GM23338 (cell line): ENCODE results near the gene FREM3. TPM values are rescaled to one million over a fixed set of nuclear protein-coding genes. Genes with fewer than 3 reads are reported as not detected.

Source experiments
- ATAC-seq: fragments of 200-7000 bp; cut with Tn5 transposase; 3 replicates; pipeline ENCODE4 v1.9.1; 2020
- DNase-seq: peaks from one replicate; pipeline ENCODE4 v3.0.0-alpha.2; 2015; ENCODE audit warnings: low spot score
- H2AFZ ChIP-seq: fragments of 200-600 bp; sonication (generic); 2 replicates; pipeline ENCODE4 v1.8.0; 2016; ENCODE audit warnings: antibody characterized with exemption, mild to moderate bottlenecking, moderate library complexity
- H3F3A ChIP-seq: fragments of 200-600 bp; sonication (generic); replicated peaks from 2 replicates; pipeline ENCODE4 v1.8.0; 2017; ENCODE audit warnings: antibody characterized with exemption, mixed run types, low read depth
- H3K27ac ChIP-seq: fragments of 200-600 bp; sonication (generic); 2 replicates; pipeline ENCODE4 v1.6.1; 2016; ENCODE audit warnings: low read depth
- H3K27me3 ChIP-seq: fragments of 200-600 bp; sonication (generic); 2 replicates; pipeline ENCODE4 v1.8.0; 2016; ENCODE audit warnings: mild to moderate bottlenecking, mixed run types, moderate library complexity; ENCODE audit not compliant: insufficient read depth
- H3K36me3 ChIP-seq: fragments of 200-600 bp; sonication (generic); 2 replicates; pipeline ENCODE4 v1.8.0; 2016; ENCODE audit warnings: mild to moderate bottlenecking; ENCODE audit not compliant: insufficient read depth
- H3K4me1 ChIP-seq: fragments of 200-600 bp; sonication (generic); 2 replicates; pipeline ENCODE4 v1.8.0; 2016; ENCODE audit warnings: mild to moderate bottlenecking, moderate library complexity; ENCODE audit not compliant: insufficient read depth
- H3K4me2 ChIP-seq: fragments of 200-600 bp; sonication (generic); 2 replicates; pipeline ENCODE4 v1.7.1; 2017; ENCODE audit warnings: mixed run types
- H3K4me3 ChIP-seq: fragments of 200-600 bp; sonication (generic); 2 replicates; pipeline ENCODE4 v1.6.1; 2016; ENCODE audit warnings: mixed run types
- H3K79me2 ChIP-seq: fragments of 200-600 bp; sonication (generic); replicated peaks from 2 replicates; pipeline ENCODE4 v1.8.0; 2017; ENCODE audit warnings: mild to moderate bottlenecking; ENCODE audit not compliant: insufficient read depth
- H3K9me2 ChIP-seq: fragments of 200-600 bp; sonication (generic); 2 replicates; pipeline ENCODE4 v1.8.0; 2017; ENCODE audit not compliant: insufficient read depth
- H4K20me1 ChIP-seq: fragments of 200-600 bp; sonication (generic); replicated peaks from 2 replicates; pipeline ENCODE4 v1.8.0; 2017; ENCODE audit warnings: mild to moderate bottlenecking; ENCODE audit not compliant: insufficient read depth
- H3K27ac Mint-ChIP-seq: 2 replicates; pipeline ENCODE4 v1.8.0; 2020; ENCODE audit warnings: inconsistent platforms, mild to moderate bottlenecking, moderate library complexity, mixed read lengths
- H3K27me3 Mint-ChIP-seq: 3 replicates; pipeline ENCODE4 v1.8.0; 2022; ENCODE audit warnings: low read depth, mild to moderate bottlenecking, moderate library complexity, mixed read lengths, inconsistent platforms; ENCODE audit not compliant: insufficient read depth, poor library complexity
- H3K36me3 Mint-ChIP-seq: 3 replicates; pipeline ENCODE4 v1.8.0; 2021; ENCODE audit warnings: low read depth, mild to moderate bottlenecking, inconsistent platforms, moderate library complexity, mixed read lengths
- H3K4me1 Mint-ChIP-seq: 3 replicates; pipeline ENCODE4 v1.8.0; 2020; ENCODE audit warnings: mild to moderate bottlenecking, inconsistent platforms, mixed read lengths
- H3K4me3 Mint-ChIP-seq: 3 replicates; pipeline ENCODE4 v1.8.0; 2021; ENCODE audit warnings: moderate library complexity, mild to moderate bottlenecking, inconsistent platforms, mixed read lengths
- H3K9me3 Mint-ChIP-seq: 3 replicates; pipeline ENCODE4 v1.8.0; 2020; ENCODE audit warnings: moderate library complexity, mild to moderate bottlenecking, inconsistent platforms, mixed read lengths
- CREB1 ChIP-seq: fragments of 250-450 bp; sonication (Bioruptor Pico); IDR thresholded peaks from 2 replicates; pipeline ENCODE4 v1.5.0; 2020; ENCODE audit warnings: low read depth, mild to moderate bottlenecking, moderate library complexity
- JUNB ChIP-seq: IDR thresholded peaks from one replicate; pipeline ENCODE4 v1.6.1; 2016; ENCODE audit warnings: antibody characterized with exemption; ENCODE audit not compliant: unreplicated experiment
- NANOG ChIP-seq: IDR thresholded peaks from 2 replicates; pipeline ENCODE4 v1.6.1; 2016; ENCODE audit warnings: antibody characterized with exemption, borderline replicate concordance
- POLR2AphosphoS5 ChIP-seq: IDR thresholded peaks from 2 replicates; pipeline ENCODE4 v1.6.1; 2016; ENCODE audit warnings: antibody characterized with exemption, low read depth
- REST ChIP-seq: IDR thresholded peaks from one replicate; pipeline ENCODE4 v1.6.1; 2018; ENCODE audit warnings: antibody characterized with exemption; ENCODE audit not compliant: unreplicated experiment
- STAT1 ChIP-seq: IDR thresholded peaks from one replicate; pipeline ENCODE4 v1.6.1; 2016; ENCODE audit warnings: antibody characterized with exemption; ENCODE audit not compliant: unreplicated experiment
- ZNF114 ChIP-seq: fragments of 250-450 bp; sonication (Bioruptor Pico); IDR thresholded peaks from 2 replicates; pipeline ENCODE4 v1.5.0; 2020; ENCODE audit warnings: mild to moderate bottlenecking, moderate library complexity
- ZNF331 ChIP-seq: fragments of 250-450 bp; sonication (Bioruptor Pico); IDR thresholded peaks from 2 replicates; pipeline ENCODE4 v1.5.0; 2020; ENCODE audit warnings: low read depth, mild to moderate bottlenecking, moderate library complexity
- ZNF462 ChIP-seq: fragments of 250-450 bp; sonication (Bioruptor Pico); IDR thresholded peaks from 2 replicates; pipeline ENCODE4 v1.5.0; 2020; ENCODE audit warnings: mild to moderate bottlenecking, moderate library complexity
- polyA plus RNA-seq: library from polyadenylated mRNA; unstranded; fragments of >200 nt; fragmentation: Nextera tagmentation; extraction: Ambion mirVana; gene quantifications from 2 replicates; pipeline ENCODE4 v1.2.1, GENCODE V29; 2016
- total RNA-seq: library from RNA; depleted of rRNA; stranded (reverse); fragments of >200 nt; shearing (Covaris generic); gene quantifications from 2 replicates; pipeline ENCODE4 v1.2.3, GENCODE V29; 2014

FREM3 gene
- total and polyA plus RNA-seq, 2 experiments from 2014 or later = 0.03 to 0.07 TPM

GRCh38 chr4:143713955-143714625, 13.6 kb upstream of the FREM3 start (continued):
- TF ChIP-seq ZNF462 (CRISPR knock-in tag) = no peak

GRCh38 chr4:143713553-143713952, 13.1 kb upstream of the FREM3 start:
- Mint-ChIP-seq H3K4me1 (peaks cover 44% of the 10 kb centered on the region), H3K4me3 (0 out of 3 replicates have a peak overlapping the region, but pooled peaks have one; percentile 39), H3K36me3 (no peaks in the 10 kb centered on the region), H3K9me3 (no peaks in the 10 kb centered on the region), H3K27me3 (peaks cover 3% of the 10 kb centered on the region), H3K27ac (peak overlapping the region; percentile 92)
- no peak overlapping the region for H3K4me3 ChIP-seq
- H3F3A ChIP-seq = no peaks in the 10 kb centered on the region
- H3K4me2 ChIP-seq = peak overlapping the region; percentile 64
- H3K4me1 ChIP-seq = peaks cover 38% of the 10 kb centered on the region
- no peaks in the 10 kb centered on the region for H3K27me3 ChIP-seq
- H2AFZ ChIP-seq = peak overlapping the region; percentile 16; the same call in 1 of the 2 replicates
- H3K27ac ChIP-seq = peak overlapping the region; percentile 79
- DNase-seq = no peak
- no peak for ATAC-seq
- no peaks in the 10 kb centered on the region for H3K36me3 ChIP-seq
- no peak for TF ChIP-seq CREB1
- TF ChIP-seq POLR2AphosphoS5 = no peak
- no peaks in the 10 kb centered on the region for H4K20me1 ChIP-seq
- no peaks in the 10 kb centered on the region for H3K9me2 ChIP-seq
- H3K79me2 ChIP-seq = no peaks in the 10 kb centered on the region

GRCh38 chr4:143712155-143712550, 11.7 kb upstream of the FREM3 start:
- no peaks in the 10 kb centered on the region for H3K79me2 ChIP-seq
- H3K27me3 ChIP-seq = no peaks in the 10 kb centered on the region
- H4K20me1 ChIP-seq = no peaks in the 10 kb centered on the region
- H3K36me3 ChIP-seq = no peaks in the 10 kb centered on the region
- DNase-seq = no peak
- Mint-ChIP-seq H3K27me3 (peaks cover 3% of the 10 kb centered on the region), H3K9me3 (no peaks in the 10 kb centered on the region; the same call in 2 of the 3 replicates), H3K4me3 (no peak overlapping the region), H3K27ac (no peak overlapping the region), H3K36me3 (no peaks in the 10 kb centered on the region), H3K4me1 (peaks cover 44% of the 10 kb centered on the region)
- H3K4me2 ChIP-seq = peak overlapping the region; percentile 23; the same call in 1 of the 2 replicates
- no peaks in the 10 kb centered on the region for H3F3A ChIP-seq
- H3K9me2 ChIP-seq = no peaks in the 10 kb centered on the region
- peaks cover 38% of the 10 kb centered on the region for H3K4me1 ChIP-seq
- no peak overlapping the region for H3K4me3 ChIP-seq
- no peak overlapping the region for H2AFZ ChIP-seq
- no peak overlapping the region for H3K27ac ChIP-seq
- ATAC-seq = no peak
- TF ChIP-seq JUNB = no peak
- no peak for TF ChIP-seq REST
- no peak for TF ChIP-seq ZNF114 (CRISPR knock-in tag)
- no peak for TF ChIP-seq CREB1
- TF ChIP-seq NANOG = no peak
- no peak for TF ChIP-seq STAT1
- TF ChIP-seq ZNF331 = no peak
